Prostate gland (tissue), 2 donors: ENCODE measurements around the gene FRMPD1. TPM values are rescaled to one million over a fixed set of nuclear protein-coding genes. Genes with fewer than 3 reads are reported as not detected.

Experiments used
- DNase-seq: peaks from one replicate; pipeline ENCODE4 v3.0.0-alpha.2; 2019; ENCODE audit warnings: low spot score
- H3K27ac ChIP-seq, 2 donors: fragments of 200-600 bp; sonication (generic); 2 replicates each; pipeline ENCODE4 v1.5.1; 2017 to 2019
- H3K27me3 ChIP-seq: fragments of 200-600 bp; sonication (generic); replicated peaks from 2 replicates; pipeline ENCODE4 v1.5.1; 2019; ENCODE audit not compliant: insufficient read depth
- H3K36me3 ChIP-seq, 2 donors: fragments of 200-600 bp; sonication (generic); 1 replicate in 1 of 2; 2 replicates in 1 of 2; pipeline versions ENCODE4 v1.5.1 to v1.8.1; 2017 to 2019
- H3K4me1 ChIP-seq: fragments of 200-600 bp; sonication (generic); replicated peaks from 2 replicates; pipeline ENCODE4 v1.5.1; 2019
- H3K4me3 ChIP-seq, 2 donors: fragments of 200-600 bp; sonication (generic); 2 replicates each; pipeline ENCODE4 v1.5.1; 2017 to 2019
- H3K9me3 ChIP-seq: fragments of 200-600 bp; sonication (generic); 2 replicates; pipeline ENCODE4 v1.5.1; 2017
- POLR2A ChIP-seq: fragments of 450-650 bp; IDR thresholded peaks from one replicate; pipeline ENCODE4 v1.6.1; 2016; ENCODE audit warnings: antibody characterized with exemption, mild to moderate bottlenecking
- POLR2AphosphoS5 ChIP-seq: sonication (generic); formaldehyde crosslinking; IDR thresholded peaks from one replicate; pipeline ENCODE4 v1.6.1; 2017; ENCODE audit warnings: antibody characterized with exemption
- WGBS: methylation state at CpG from one replicate; pipeline ENCODE4 v1.1.5; 2018; 5-methylcytosine and 5-hydroxymethylcytosine counted together
- intact Hi-C: fragments of 100-400 bp; cut with DNase I; formaldehyde crosslinking; loops from one replicate; pipeline ENCODE4 v1.14.2; 2022
- total RNA-seq, 2 donors: library from RNA; depleted of rRNA; stranded (reverse); fragments of >200 nt; gene quantifications; one replicate each; pipeline ENCODE4 v1.1.0, GENCODE V29; 2016
- TF ChIP-seq, protein P1 (sequence below), 4 experiments: fragments of 200-600 bp in 2 of 4; fragments of 450-650 bp in 2 of 4; sonication (generic) in 2 of 4; IDR thresholded peaks; 1 replicate in 3 of 4; 2 replicates in 1 of 4; pipeline ENCODE4 v1.5.1; 2016 to 2019; ENCODE audit warnings: antibody characterized with exemption in 4 of 4, mild to moderate bottlenecking in 2 of 4, moderate library complexity in 2 of 4

FRMPD1 gene
- total RNA-seq, 2 donors from 2014 or later = 0.36 to 47.6 TPM

DNA sequence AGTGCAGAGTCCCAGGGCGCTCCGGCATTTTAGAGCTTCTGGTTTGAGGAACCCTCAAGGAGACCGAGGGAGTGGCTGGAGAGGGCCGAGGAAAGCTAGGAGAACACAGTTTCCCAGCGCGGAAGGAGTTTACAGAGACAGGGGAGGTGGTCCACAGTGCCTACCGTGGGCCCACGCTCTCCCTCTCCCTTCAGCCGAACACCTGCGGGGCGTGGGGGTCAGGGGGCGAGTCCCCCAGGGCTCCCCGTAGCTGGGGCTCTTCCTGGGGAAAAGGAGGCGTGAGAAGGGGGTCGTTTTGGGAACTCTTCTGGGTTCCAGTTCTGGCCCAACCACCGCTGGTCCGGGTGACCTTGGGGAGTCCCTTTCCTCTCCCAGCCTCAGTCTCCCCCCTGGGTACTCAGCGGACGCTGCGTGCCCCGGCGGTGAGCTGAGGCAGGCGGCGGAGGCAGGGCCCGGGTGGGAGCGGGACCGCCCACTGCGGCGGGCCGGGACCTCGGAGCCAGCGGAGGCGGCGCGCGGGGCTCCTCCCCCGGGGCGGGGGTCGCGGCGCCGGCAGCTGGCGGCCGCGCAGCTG is 368 bp upstream of the FRMPD1 start:
- Histone ChIP-seq H3K9me3 (no peaks in the 10 kb centered on the region), H3K4me1 (no peaks in the 10 kb centered on the region), H3K36me3 (no peaks in the 10 kb centered on the region), H3K27ac (no peak overlapping the region), H3K27me3 (no peaks in the 10 kb centered on the region), H3K4me3 (peak overlapping the region; percentile 33 to 51)
- WGBS = 37% methylated on average over 18 of the region's 45 CpGs
- TF ChIP-seq, protein P1, sequence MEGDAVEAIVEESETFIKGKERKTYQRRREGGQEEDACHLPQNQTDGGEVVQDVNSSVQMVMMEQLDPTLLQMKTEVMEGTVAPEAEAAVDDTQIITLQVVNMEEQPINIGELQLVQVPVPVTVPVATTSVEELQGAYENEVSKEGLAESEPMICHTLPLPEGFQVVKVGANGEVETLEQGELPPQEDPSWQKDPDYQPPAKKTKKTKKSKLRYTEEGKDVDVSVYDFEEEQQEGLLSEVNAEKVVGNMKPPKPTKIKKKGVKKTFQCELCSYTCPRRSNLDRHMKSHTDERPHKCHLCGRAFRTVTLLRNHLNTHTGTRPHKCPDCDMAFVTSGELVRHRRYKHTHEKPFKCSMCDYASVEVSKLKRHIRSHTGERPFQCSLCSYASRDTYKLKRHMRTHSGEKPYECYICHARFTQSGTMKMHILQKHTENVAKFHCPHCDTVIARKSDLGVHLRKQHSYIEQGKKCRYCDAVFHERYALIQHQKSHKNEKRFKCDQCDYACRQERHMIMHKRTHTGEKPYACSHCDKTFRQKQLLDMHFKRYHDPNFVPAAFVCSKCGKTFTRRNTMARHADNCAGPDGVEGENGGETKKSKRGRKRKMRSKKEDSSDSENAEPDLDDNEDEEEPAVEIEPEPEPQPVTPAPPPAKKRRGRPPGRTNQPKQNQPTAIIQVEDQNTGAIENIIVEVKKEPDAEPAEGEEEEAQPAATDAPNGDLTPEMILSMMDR (IDR thresholded peaks at IDR 0.05) = no peak
- TF ChIP-seq POLR2A (no peak), POLR2AphosphoS5 (no peak)
- intact Hi-C loops = no loop called here
- no peak for DNase-seq

DNA sequence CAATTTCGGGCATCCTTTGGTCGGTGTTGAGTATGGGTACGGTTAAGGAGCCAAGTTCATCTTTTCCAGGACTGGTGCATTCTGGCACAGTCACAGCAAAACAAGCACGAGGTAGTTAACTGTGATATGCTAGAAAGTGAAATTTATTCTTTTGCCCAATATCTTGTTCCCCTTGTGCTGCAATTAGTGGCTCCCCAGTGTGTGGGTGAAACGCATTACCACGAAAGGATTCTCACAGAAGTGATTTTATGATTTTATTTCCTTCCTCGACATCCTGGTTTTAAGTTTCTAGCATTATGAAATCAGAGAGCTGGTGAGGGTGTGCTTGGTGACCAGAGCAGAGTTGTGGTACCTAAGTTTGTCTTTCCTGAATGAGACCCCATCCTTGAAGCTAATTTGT is 1.5 kb downstream of the FRMPD1 start:
- TF ChIP-seq POLR2A = no peak
- TF ChIP-seq POLR2AphosphoS5 = no peak
- TF ChIP-seq, protein P1 (IDR thresholded peaks at IDR 0.05) = no peak
- Histone ChIP-seq H3K4me3 (no peak overlapping the region), H3K4me1 (no peaks in the 10 kb centered on the region), H3K27ac (no peak overlapping the region), H3K9me3 (no peaks in the 10 kb centered on the region), H3K36me3 (no peaks in the 10 kb centered on the region), H3K27me3 (no peaks in the 10 kb centered on the region)
- WGBS = 74% methylated on average over 7 of the region's 7 CpGs
- intact Hi-C loops = no loop called here
- DNase-seq = no peak

DNA sequence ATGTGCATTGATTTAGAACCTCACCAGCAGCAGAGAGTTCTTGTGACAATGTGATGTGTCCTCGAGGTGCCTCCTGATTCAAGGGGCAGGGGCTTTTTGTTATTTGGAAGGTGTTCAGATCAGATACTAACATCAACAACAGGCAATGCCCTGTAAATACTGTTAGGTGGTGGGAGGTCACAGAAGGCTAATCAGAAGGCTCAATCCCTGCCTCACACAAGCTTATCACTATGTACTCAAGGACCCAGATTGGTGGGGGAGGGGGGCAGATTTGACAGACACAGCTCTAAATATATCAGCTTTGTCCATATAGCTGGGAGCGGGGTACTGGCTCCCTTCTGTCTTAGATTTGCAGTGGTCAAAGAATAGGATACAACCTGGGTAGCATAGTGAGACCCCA is 2.6 kb downstream of the FRMPD1 start:
- Histone ChIP-seq H3K4me1 (no peaks in the 10 kb centered on the region), H3K36me3 (no peaks in the 10 kb centered on the region), H3K27me3 (no peaks in the 10 kb centered on the region), H3K4me3 (no peak overlapping the region), H3K9me3 (no peaks in the 10 kb centered on the region), H3K27ac (no peak overlapping the region)
- TF ChIP-seq POLR2A (no peak), POLR2AphosphoS5 (no peak)
- TF ChIP-seq, protein P1 (IDR thresholded peaks at IDR 0.05) = no peak
- intact Hi-C loops = no loop called here
- WGBS = 78% methylated on average over 2 of the region's 2 CpGs
- DNase-seq = no peak

DNA sequence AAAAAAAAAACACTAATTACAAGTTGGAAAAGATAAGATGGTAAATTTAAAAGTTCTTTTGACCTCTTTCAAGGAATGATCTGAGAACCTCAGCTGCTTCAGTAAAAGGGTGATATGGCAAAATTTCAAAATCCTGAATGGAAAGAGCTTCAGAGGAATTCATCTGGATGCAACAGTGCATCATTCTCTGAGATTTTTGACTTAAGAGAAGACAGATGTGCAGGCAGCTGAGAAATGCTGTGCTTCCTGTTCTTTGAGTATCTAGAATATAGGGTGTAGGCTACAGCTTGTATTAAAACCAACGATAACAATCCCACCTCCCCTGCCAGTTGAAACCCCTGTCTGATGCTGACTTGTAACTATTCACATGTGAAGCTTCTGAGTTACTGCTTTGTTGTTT is 6.2 kb downstream of the FRMPD1 start:
- intact Hi-C loops = no loop called here
- no peaks in the 10 kb centered on the region for H3K9me3 ChIP-seq
- no peaks in the 10 kb centered on the region for H3K27me3 ChIP-seq
- 45% methylated on average over 1 of the region's 1 CpG for WGBS
- TF ChIP-seq, protein P1 (IDR thresholded peaks at IDR 0.05) = no peak
- TF ChIP-seq POLR2A = no peak
- no peak for TF ChIP-seq POLR2AphosphoS5
- no peak overlapping the region for H3K27ac ChIP-seq
- no peaks in the 10 kb centered on the region for H3K4me1 ChIP-seq
- no peak overlapping the region for H3K4me3 ChIP-seq
- no peaks in the 10 kb centered on the region for H3K36me3 ChIP-seq
- DNase-seq = no peak

DNA sequence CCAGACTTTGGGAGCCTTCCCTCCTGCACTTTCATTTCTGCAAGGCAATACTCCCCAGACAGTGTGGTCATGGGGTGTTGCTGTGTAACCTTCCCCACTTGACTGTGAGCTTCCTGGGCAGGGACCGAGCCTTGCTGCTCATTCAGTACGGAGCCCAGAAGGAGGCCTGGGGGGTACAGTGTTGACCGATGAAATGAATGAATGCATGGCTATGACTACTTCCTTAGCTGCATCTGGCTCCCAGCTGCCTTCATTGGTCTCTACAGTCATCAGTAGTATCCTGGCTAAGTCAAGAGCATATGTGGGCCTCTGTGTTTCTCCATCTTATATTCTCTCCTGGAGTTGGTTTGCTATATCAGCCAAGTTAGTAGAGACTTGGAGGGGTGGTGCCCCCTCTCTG is 9.9 kb downstream of the FRMPD1 start:
- no peak overlapping the region for H3K4me3 ChIP-seq
- H3K27ac ChIP-seq = no peak overlapping the region
- no peaks in the 10 kb centered on the region for H3K36me3 ChIP-seq
- no peaks in the 10 kb centered on the region for H3K27me3 ChIP-seq
- H3K4me1 ChIP-seq = no peaks in the 10 kb centered on the region
- no peak for DNase-seq
- H3K9me3 ChIP-seq = no peaks in the 10 kb centered on the region
- TF ChIP-seq POLR2AphosphoS5 (no peak), POLR2A (no peak)
- TF ChIP-seq, protein P1 (IDR thresholded peaks at IDR 0.05) = no peak
- 98% methylated on average over 3 of the region's 3 CpGs for WGBS
- intact Hi-C loops = no loop called here
